ENCODE measurements around the gene PUM2. TPM values are rescaled to one million over a fixed set of nuclear protein-coding genes. Genes with fewer than 3 reads are reported as not detected.

PUM2 gene
- polyA plus RNA-seq, 1 of the 3 experiments (the other 2 are of a cell fraction), result 19.7 TPM

GRCh38 chr2:20205915-20206524, 144.6 kb downstream of the PUM2 start:
- no peaks in the 10 kb centered on the region for H3F3A ChIP-seq (replicated peaks; ENCODE audit: insufficient read depth)
- CTCF ChIA-PET, result interaction anchor here (3.8 kb wide), 1 partner anchor 71 kb away, joined by 18 read pairs; no protein-coding TSS in a partner anchor
- H3K4me1 ChIP-seq (ENCODE audit: control insufficient read depth in 1 of 2, insufficient read depth in 2 of 2, low read depth in 1 of 2, low read length in 1 of 2), result peaks cover 0 to 30% of the 10 kb centered on the region in 2 experiments; a peak in 1 of 4 replicates
- H3K4me2 ChIP-seq, result no peak overlapping the region
- H3K27ac ChIP-seq (ENCODE audit: low read depth in 2 of 2, low read length in 1 of 2), result no peak overlapping the region; a peak in 1 of 4 replicates
- no peak overlapping the region for H2AFZ ChIP-seq (ENCODE audit: low read depth)
- POLR2A ChIA-PET, result interaction anchor here (1.3 kb wide), 1 partner anchor 17 kb away, joined by 3 read pairs; no protein-coding TSS in a partner anchor
- 81% methylated on average over 9 of the region's 10 CpGs for WGBS (ENCODE audit: low lambda C conversion rate)
- H3K27me3 ChIP-seq (ENCODE audit: insufficient read depth), result no peaks in the 10 kb centered on the region
- H3K9me3 ChIP-seq, result no peaks in the 10 kb centered on the region
- TF ChIP-seq RAD21 (IDR thresholded peaks at IDR 0.05; ENCODE audit: low read length), result peak; percentile 29; the same call in 1 of the 2 replicates
- no peak for TF ChIP-seq POLR2AphosphoS5 (IDR thresholded peaks at IDR 0.05; ENCODE audit: low read depth, low read length)
- no peak overlapping the region for H3K9ac ChIP-seq
- 0 out of 2 replicates have a peak, but pooled peaks cover 4% of the 10 kb centered on the region for H4K20me1 ChIP-seq (ENCODE audit: insufficient read depth)
- no peaks in the 10 kb centered on the region for H3K9me2 ChIP-seq
- peaks cover 0 to 37% of the 10 kb centered on the region in 2 experiments for H3K36me3 ChIP-seq (replicated peaks in 1 of 2; ENCODE audit: control insufficient read depth in 1 of 2, insufficient read depth in 2 of 2, low read length in 1 of 2)
- H3K79me2 ChIP-seq (ENCODE audit: insufficient read depth), result peaks cover 5% of the 10 kb centered on the region; the same call in 1 of the 2 replicates
- DNase-seq, result no peak
- no peak overlapping the region for H3K4me3 ChIP-seq (ENCODE audit: low read depth in 2 of 2, low read length in 1 of 2)

GRCh38 chr2:20205069-20205468, 145.6 kb downstream of the PUM2 start:
- 76% methylated on average over 5 of the region's 7 CpGs for WGBS (ENCODE audit: low lambda C conversion rate)
- Histone ChIP-seq H3K9me3 (no peaks in the 10 kb centered on the region), H3K27me3 (ENCODE audit: insufficient read depth) (no peaks in the 10 kb centered on the region), H3F3A (replicated peaks; ENCODE audit: insufficient read depth) (no peaks in the 10 kb centered on the region), H3K9me2 (no peaks in the 10 kb centered on the region), H3K79me2 (ENCODE audit: insufficient read depth) (peaks cover 5% of the 10 kb centered on the region; the same call in 1 of the 2 replicates), H3K4me3 (ENCODE audit: low read depth in 2 of 2, low read length in 1 of 2) (no peak overlapping the region), H2AFZ (ENCODE audit: low read depth) (no peak overlapping the region), H3K36me3 (replicated peaks in 1 of 2; ENCODE audit: control insufficient read depth in 1 of 2, insufficient read depth in 2 of 2, low read length in 1 of 2) (peaks cover 0 to 42% of the 10 kb centered on the region in 2 experiments), H3K4me2 (no peak overlapping the region), H3K27ac (ENCODE audit: low read depth in 2 of 2, low read length in 1 of 2) (no peak overlapping the region; a peak in 1 of 4 replicates), H3K4me1 (ENCODE audit: control insufficient read depth in 1 of 2, insufficient read depth in 2 of 2, low read depth in 1 of 2, low read length in 1 of 2) (peaks cover 0 to 30% of the 10 kb centered on the region in 2 experiments; a peak in 1 of 4 replicates), H4K20me1 (ENCODE audit: insufficient read depth) (0 out of 2 replicates have a peak, but pooled peaks cover 4% of the 10 kb centered on the region), H3K9ac (no peak overlapping the region)
- ChIA-PET CTCF (interaction anchor here (1.1 to 3.8 kb wide), 4 partner anchors 12 to 70 kb away, joined by 5 to 18 read pairs (median 8); no protein-coding TSS in a partner anchor), POLR2A (interaction anchor here (1.0 kb wide), 1 partner anchor 31 kb away, joined by 3 read pairs; no protein-coding TSS in a partner anchor)
- TF ChIP-seq JUND (IDR thresholded peaks at IDR 0.05) (no peak), CTCF (IDR thresholded peaks at IDR 0.05) (no peak), NRF1 (IDR thresholded peaks at IDR 0.05; ENCODE audit: low read depth, low read length) (no peak), TCF12 (IDR thresholded peaks at IDR 0.05) (no peak), RAD21 (IDR thresholded peaks at IDR 0.05; ENCODE audit: low read length) (no peak), ELF1 (IDR thresholded peaks at IDR 0.05) (no peak), FOSL2 (IDR thresholded peaks at IDR 0.05; ENCODE audit: borderline replicate concordance, low read depth) (no peak), RFX5 (IDR thresholded peaks at IDR 0.05; ENCODE audit: low read length) (no peak), MAX (IDR thresholded peaks at IDR 0.05; ENCODE audit: low read depth) (no peak), SIN3A (IDR thresholded peaks at IDR 0.05; ENCODE audit: borderline replicate concordance, low read depth, low read length) (no peak), ZBTB33 (IDR thresholded peaks at IDR 0.05; ENCODE audit: borderline replicate concordance, low read depth) (no peak), PBX3 (IDR thresholded peaks at IDR 0.05) (no peak), FOXM1 (IDR thresholded peaks at IDR 0.05; ENCODE audit: low read depth) (no peak), RXRA (IDR thresholded peaks at IDR 0.05; ENCODE audit: borderline replicate concordance, low read depth) (no peak), GATA2 (CRISPR knock-in tag; IDR thresholded peaks at IDR 0.05) (no peak), POLR2AphosphoS5 (IDR thresholded peaks at IDR 0.05; ENCODE audit: low read depth, low read length) (no peak), MEF2A (IDR thresholded peaks at IDR 0.05; ENCODE audit: borderline replicate concordance, low read depth) (no peak), CHD2 (IDR thresholded peaks at IDR 0.05; ENCODE audit: low read length, partially characterized antibody) (no peak), EZH2phosphoT487 (IDR thresholded peaks at IDR 0.05; ENCODE audit: borderline replicate concordance, low read depth) (no peak)
- no peak for DNase-seq

Data from SK-N-SH (cell line).